Testis (tissue), 2 donors: ENCODE measurements around the gene GMDS.

ENCODE experiments used
- POLR2A ChIP-seq: fragments of 450-650 bp; IDR thresholded peaks from one replicate; pipeline ENCODE4 v1.6.1; 2017; ENCODE audit warnings: antibody characterized with exemption, mild to moderate bottlenecking, moderate library complexity
- TF ChIP-seq, protein P1 (sequence below), 3 experiments: fragments of 450-650 bp in 2 of 3; fragments of 200-600 bp in 1 of 3; sonication (generic) in 1 of 3; IDR thresholded peaks; one replicate each; pipeline ENCODE4 v1.5.1; 2016 to 2019; ENCODE audit warnings: antibody characterized with exemption in 3 of 3, mild to moderate bottlenecking in 2 of 3, moderate library complexity in 1 of 3

DNA sequence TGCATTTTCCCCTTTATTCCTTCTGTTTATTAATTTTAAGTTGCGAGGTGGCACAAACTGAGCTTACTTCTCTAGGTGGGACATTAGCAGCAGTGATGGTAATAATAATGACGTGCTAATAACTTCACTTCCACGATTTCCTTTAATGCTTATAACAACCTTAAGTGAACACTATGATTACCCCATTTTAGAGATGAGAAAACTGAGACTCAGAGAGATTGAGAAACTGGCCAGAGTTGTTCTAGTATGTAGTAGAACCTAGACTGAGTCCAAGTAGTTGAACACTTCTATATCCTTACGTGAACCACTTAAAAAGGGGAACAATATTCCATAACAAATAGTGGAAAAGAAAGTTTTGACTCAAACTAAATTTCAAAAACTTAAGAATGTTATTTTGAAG is 297.5 kb downstream of the GMDS start:
- TF ChIP-seq, protein P1, sequence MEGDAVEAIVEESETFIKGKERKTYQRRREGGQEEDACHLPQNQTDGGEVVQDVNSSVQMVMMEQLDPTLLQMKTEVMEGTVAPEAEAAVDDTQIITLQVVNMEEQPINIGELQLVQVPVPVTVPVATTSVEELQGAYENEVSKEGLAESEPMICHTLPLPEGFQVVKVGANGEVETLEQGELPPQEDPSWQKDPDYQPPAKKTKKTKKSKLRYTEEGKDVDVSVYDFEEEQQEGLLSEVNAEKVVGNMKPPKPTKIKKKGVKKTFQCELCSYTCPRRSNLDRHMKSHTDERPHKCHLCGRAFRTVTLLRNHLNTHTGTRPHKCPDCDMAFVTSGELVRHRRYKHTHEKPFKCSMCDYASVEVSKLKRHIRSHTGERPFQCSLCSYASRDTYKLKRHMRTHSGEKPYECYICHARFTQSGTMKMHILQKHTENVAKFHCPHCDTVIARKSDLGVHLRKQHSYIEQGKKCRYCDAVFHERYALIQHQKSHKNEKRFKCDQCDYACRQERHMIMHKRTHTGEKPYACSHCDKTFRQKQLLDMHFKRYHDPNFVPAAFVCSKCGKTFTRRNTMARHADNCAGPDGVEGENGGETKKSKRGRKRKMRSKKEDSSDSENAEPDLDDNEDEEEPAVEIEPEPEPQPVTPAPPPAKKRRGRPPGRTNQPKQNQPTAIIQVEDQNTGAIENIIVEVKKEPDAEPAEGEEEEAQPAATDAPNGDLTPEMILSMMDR (IDR thresholded peaks at IDR 0.05) = no peak
- no peak for TF ChIP-seq POLR2A
